GM12878 (cell line): ENCODE measurements around the gene RSPH10B2.
"Not testable (repeated sequence)": the region's sequence is repeated elsewhere in the genome, so short reads cannot be mapped to it uniquely, and the experiment has no call there.

Experiments used
- EZH2 ChIP-seq: IDR thresholded peaks from 2 replicates; pipeline ENCODE4 v1.6.1; 2012; ENCODE audit warnings: low read depth, mild to moderate bottlenecking, control low read depth, inconsistent platforms, low read length, borderline replicate concordance; ENCODE audit not compliant: control insufficient read depth
- ZNF274 ChIP-seq: IDR thresholded peaks from one replicate; pipeline ENCODE4 v1.8.0; 2011; ENCODE audit not compliant: insufficient read length, insufficient read depth
- TF ChIP-seq, protein P1 (sequence below), 3 experiments: IDR thresholded peaks in 2 of 3; conservative IDR thresholded peaks in 1 of 3; 2 replicates each; pipeline ENCODE4 v1.5.1; 2011; ENCODE audit warnings: low read depth in 3 of 3, low read length in 3 of 3, mild to moderate bottlenecking in 3 of 3, control low read depth in 2 of 3, moderate library complexity in 2 of 3, inconsistent platforms in 1 of 3, mixed read lengths in 1 of 3; ENCODE audit not compliant: control insufficient read depth in 2 of 3, insufficient read depth in 1 of 3; ENCODE audit errors: extremely low read depth in 1 of 3

DNA sequence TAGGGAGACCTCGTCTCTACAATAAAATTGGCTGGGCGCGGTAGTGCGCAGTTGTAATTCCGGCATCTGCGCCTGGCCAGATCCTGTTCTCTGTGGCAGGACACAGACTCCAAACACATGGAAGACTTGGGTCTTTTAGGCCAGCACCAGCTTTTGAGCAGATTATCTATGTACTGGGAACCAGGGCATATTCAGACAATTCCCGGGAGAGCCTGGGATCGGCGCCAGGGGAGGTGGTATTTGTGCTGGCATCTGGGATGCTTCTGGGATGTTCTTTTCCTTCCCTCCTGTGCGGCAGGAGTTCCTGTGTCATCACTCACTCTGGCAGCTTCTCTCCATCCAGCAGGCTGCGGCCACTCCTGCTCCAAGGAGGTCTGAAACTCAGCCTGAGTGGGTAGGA is 15.5 kb upstream of the RSPH10B2 start:
- TF ChIP-seq EZH2, ZNF274: not testable (repeated sequence)
- TF ChIP-seq, protein P1, sequence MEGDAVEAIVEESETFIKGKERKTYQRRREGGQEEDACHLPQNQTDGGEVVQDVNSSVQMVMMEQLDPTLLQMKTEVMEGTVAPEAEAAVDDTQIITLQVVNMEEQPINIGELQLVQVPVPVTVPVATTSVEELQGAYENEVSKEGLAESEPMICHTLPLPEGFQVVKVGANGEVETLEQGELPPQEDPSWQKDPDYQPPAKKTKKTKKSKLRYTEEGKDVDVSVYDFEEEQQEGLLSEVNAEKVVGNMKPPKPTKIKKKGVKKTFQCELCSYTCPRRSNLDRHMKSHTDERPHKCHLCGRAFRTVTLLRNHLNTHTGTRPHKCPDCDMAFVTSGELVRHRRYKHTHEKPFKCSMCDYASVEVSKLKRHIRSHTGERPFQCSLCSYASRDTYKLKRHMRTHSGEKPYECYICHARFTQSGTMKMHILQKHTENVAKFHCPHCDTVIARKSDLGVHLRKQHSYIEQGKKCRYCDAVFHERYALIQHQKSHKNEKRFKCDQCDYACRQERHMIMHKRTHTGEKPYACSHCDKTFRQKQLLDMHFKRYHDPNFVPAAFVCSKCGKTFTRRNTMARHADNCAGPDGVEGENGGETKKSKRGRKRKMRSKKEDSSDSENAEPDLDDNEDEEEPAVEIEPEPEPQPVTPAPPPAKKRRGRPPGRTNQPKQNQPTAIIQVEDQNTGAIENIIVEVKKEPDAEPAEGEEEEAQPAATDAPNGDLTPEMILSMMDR (IDR thresholded peaks at IDR 0.05 in 2 of 3, conservative IDR thresholded peaks at IDR 0.05 in 1 of 3; ENCODE audit: control insufficient read depth in 2 of 3, extremely low read depth in 1 of 3, insufficient read depth in 1 of 3, low read depth in 3 of 3, low read length in 3 of 3) = not testable (repeated sequence)
